A673 (cell line): ENCODE measurements around the gene ANO2. TPM values are rescaled to one million over a fixed set of nuclear protein-coding genes. Genes with fewer than 3 reads are reported as not detected.

Experiments used
- BruUV-seq: library from RNA; stranded (reverse); fragments of 400-500 nt; replicated peaks from 2 replicates; lab custom pipeline; 2021; lab: Mats Ljungman, UMichigan
- CTCF ChIA-PET: fragments of 300-600 bp; sonication (Branson Sonifier 250); formaldehyde crosslinking; loops from one replicate; lab custom pipeline; 2022; ENCODE audit warnings: antibody characterized with exemption; lab: Charles Lee
- POLR2A ChIA-PET: fragments of 300-600 bp; sonication (Branson Sonifier 250); formaldehyde crosslinking; loops from one replicate; lab custom pipeline; 2022; ENCODE audit warnings: antibody characterized with exemption; ENCODE audit not compliant: low non-redundant PET; lab: Charles Lee
- DNase-seq: peaks from one replicate; pipeline ENCODE4 v3.0.0-alpha.2; 2015; ENCODE audit warnings: low spot score
- H3K27ac ChIP-seq: fragments of 200-600 bp; sonication (generic); 2 replicates; pipeline ENCODE4 v1.5.1; 2016; ENCODE audit warnings: mixed run types, low read depth, mild to moderate bottlenecking, mixed read lengths, antibody characterized with exemption, low read length; ENCODE audit not compliant: poor library complexity, severe bottlenecking
- H3K27me3 ChIP-seq: fragments of 200-600 bp; sonication (generic); replicated peaks from 2 replicates; pipeline ENCODE4 v1.6.1; 2017; ENCODE audit warnings: mixed run types, low read depth, mild to moderate bottlenecking, mixed read lengths, antibody characterized with exemption, low read length; ENCODE audit not compliant: insufficient read depth, poor library complexity
- H3K36me3 ChIP-seq: fragments of 200-600 bp; sonication (generic); 2 replicates; pipeline ENCODE4 v1.6.1; 2016; ENCODE audit warnings: mixed run types, mild to moderate bottlenecking, mixed read lengths, antibody characterized with exemption, low read length; ENCODE audit not compliant: insufficient read depth, poor library complexity, severe bottlenecking
- H3K4me1 ChIP-seq: fragments of 200-600 bp; sonication (generic); 2 replicates; pipeline ENCODE4 v1.6.1; 2017; ENCODE audit warnings: mixed run types, mild to moderate bottlenecking, mixed read lengths, antibody characterized with exemption, low read length; ENCODE audit not compliant: insufficient read depth, poor library complexity, severe bottlenecking
- H3K4me3 ChIP-seq: fragments of 200-600 bp; sonication (generic); 2 replicates; pipeline ENCODE4 v1.5.1; 2016; ENCODE audit warnings: low read depth, mixed run types, mild to moderate bottlenecking, mixed read lengths, low read length; ENCODE audit not compliant: poor library complexity, severe bottlenecking
- H3K9me3 ChIP-seq: fragments of 200-600 bp; sonication (generic); 2 replicates; pipeline ENCODE4 v1.6.1; 2016; ENCODE audit warnings: mixed run types, low read depth, mild to moderate bottlenecking, mixed read lengths, antibody characterized with exemption, low read length; ENCODE audit not compliant: poor library complexity, severe bottlenecking
- EZH2 ChIP-seq: fragments of 200-600 bp; sonication (generic); IDR thresholded peaks from 2 replicates; pipeline ENCODE4 v1.6.1; 2017; ENCODE audit warnings: borderline replicate concordance, low read depth, mild to moderate bottlenecking, mixed read lengths, antibody characterized with exemption, low read length; ENCODE audit not compliant: poor library complexity, severe bottlenecking
- intact Hi-C: fragments of 100-400 bp; cut with micrococcal nuclease; formaldehyde crosslinking; loops from one replicate; pipeline ENCODE4 v1.10.0; 2022; ENCODE audit not compliant: unreplicated experiment
- total RNA-seq: library from RNA; stranded (reverse); gene quantifications from 2 replicates; pipeline ENCODE4 v1.2.3, GENCODE V29; 2021
- TF ChIP-seq, protein P1 (sequence below): fragments of 300-800, 200-600 bp; sonication (generic); conservative IDR thresholded peaks from 2 replicates; pipeline ENCODE4 v1.5.1; 2017; ENCODE audit warnings: low read depth, mild to moderate bottlenecking, antibody characterized with exemption, low read length, moderate library complexity, mixed read lengths

Gene ANO2
- total RNA-seq, 1 experiment from 2014 or later = not detected

DNA sequence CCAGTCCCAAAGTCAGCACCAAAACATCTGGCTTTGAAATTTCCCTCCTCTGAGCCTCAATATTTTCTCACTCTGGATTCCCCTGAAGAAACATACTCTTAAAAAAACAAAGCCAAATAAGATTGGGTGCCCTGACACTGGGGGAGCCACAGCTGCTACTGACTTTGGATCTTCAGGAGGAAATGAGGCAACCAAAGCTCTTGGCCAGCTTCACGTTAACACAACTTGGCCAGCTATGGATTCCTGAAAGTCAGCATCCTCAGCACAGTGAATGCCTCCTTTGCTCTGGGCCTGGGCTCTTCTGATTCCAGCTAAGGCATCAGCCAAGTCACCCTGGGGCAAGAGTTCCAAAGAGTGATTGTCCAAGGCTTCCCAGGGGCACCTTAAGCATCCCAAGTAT is 254.8 kb downstream of the ANO2 start:
- no peaks in the 10 kb centered on the region for H3K4me1 ChIP-seq
- no TSS peak for BruUV-seq
- no peak for DNase-seq
- intact Hi-C loops = no loop called here
- POLR2A ChIA-PET = no interaction called here
- H3K36me3 ChIP-seq = no peaks in the 10 kb centered on the region
- no peaks in the 10 kb centered on the region for H3K27me3 ChIP-seq
- no peaks in the 10 kb centered on the region for H3K9me3 ChIP-seq
- CTCF ChIA-PET = no interaction called here
- H3K4me3 ChIP-seq = no peak overlapping the region
- H3K27ac ChIP-seq = no peak overlapping the region
- no peak for TF ChIP-seq EZH2
- TF ChIP-seq, protein P1, sequence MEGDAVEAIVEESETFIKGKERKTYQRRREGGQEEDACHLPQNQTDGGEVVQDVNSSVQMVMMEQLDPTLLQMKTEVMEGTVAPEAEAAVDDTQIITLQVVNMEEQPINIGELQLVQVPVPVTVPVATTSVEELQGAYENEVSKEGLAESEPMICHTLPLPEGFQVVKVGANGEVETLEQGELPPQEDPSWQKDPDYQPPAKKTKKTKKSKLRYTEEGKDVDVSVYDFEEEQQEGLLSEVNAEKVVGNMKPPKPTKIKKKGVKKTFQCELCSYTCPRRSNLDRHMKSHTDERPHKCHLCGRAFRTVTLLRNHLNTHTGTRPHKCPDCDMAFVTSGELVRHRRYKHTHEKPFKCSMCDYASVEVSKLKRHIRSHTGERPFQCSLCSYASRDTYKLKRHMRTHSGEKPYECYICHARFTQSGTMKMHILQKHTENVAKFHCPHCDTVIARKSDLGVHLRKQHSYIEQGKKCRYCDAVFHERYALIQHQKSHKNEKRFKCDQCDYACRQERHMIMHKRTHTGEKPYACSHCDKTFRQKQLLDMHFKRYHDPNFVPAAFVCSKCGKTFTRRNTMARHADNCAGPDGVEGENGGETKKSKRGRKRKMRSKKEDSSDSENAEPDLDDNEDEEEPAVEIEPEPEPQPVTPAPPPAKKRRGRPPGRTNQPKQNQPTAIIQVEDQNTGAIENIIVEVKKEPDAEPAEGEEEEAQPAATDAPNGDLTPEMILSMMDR = no peak

DNA sequence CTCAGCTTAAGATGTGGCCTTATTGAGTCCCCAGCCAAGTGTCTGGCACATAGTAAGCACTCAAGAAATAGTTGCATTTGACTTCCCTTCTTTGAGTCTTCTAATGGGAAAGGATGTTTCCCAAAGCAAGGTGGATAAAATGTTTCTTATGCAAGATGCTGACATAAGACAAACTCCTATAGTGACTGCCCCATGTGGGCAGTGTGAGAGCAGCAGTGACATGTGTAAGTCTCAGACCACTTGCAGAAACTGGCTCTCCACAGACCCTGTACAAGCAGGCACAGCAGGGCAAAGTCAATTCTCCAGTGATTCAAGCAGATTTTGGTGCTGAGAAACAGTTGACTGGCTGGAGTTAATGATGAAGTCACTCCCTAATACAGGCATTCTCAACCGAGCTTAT is 255.3 kb downstream of the ANO2 start:
- no peaks in the 10 kb centered on the region for H3K27me3 ChIP-seq
- intact Hi-C loops = no loop called here
- ChIA-PET POLR2A (no interaction called here), CTCF (no interaction called here)
- H3K4me1 ChIP-seq = no peaks in the 10 kb centered on the region
- no peak for TF ChIP-seq EZH2
- TF ChIP-seq, protein P1 = no peak
- H3K4me3 ChIP-seq = no peak overlapping the region
- DNase-seq = no peak
- no TSS peak for BruUV-seq
- no peak overlapping the region for H3K27ac ChIP-seq
- H3K36me3 ChIP-seq = no peaks in the 10 kb centered on the region
- no peaks in the 10 kb centered on the region for H3K9me3 ChIP-seq

DNA sequence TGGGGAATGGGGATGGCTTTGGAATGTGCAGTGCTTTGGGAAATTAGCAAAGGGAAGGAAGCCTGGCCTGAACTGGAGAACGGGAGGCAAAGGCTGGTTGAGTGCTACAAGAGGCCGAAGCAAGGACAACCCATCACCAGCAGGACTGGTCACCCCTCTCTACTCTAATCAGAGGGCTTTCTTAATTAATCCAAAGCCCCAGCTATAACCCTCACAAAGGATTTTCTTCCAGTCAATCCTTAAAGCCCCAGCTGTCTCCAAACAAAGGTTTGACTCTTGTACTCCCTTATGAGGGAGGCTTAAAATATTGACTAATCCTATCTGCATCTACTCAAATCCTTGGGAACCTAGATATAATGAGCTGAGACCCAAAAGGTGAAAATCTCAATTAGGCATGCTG is 256.8 kb downstream of the ANO2 start:
- no peak overlapping the region for H3K27ac ChIP-seq
- no peaks in the 10 kb centered on the region for H3K9me3 ChIP-seq
- POLR2A ChIA-PET = no interaction called here
- no peaks in the 10 kb centered on the region for H3K27me3 ChIP-seq
- no peak overlapping the region for H3K4me3 ChIP-seq
- no peak for DNase-seq
- no TSS peak for BruUV-seq
- intact Hi-C loops = no loop called here
- no peaks in the 10 kb centered on the region for H3K36me3 ChIP-seq
- CTCF ChIA-PET = no interaction called here
- no peaks in the 10 kb centered on the region for H3K4me1 ChIP-seq
- TF ChIP-seq, protein P1 = no peak
- no peak for TF ChIP-seq EZH2
